HepG2 (cell line): Measurements from ENCODE around the gene PTPDC1. TPM values are rescaled to one million over a fixed set of nuclear protein-coding genes. Genes with fewer than 3 reads are reported as not detected.

Experiments used
- ATAC-seq: fragments of 200-7000 bp; cut with Tn5 transposase; 3 replicates; pipeline ENCODE4 v1.9.1; 2020; ENCODE audit warnings: mild to moderate bottlenecking, moderate library complexity
- BruUV-seq: library from RNA; stranded (reverse); fragments of 400-500 nt; replicated peaks from 2 replicates; lab custom pipeline; 2021; lab: Mats Ljungman, UMichigan
- CTCF ChIA-PET: fragments of 300-600 bp; formaldehyde crosslinking; extraction: SDS; loops from one replicate; lab custom pipeline; 2021; ENCODE audit warnings: low total read pairs, inconsistent platforms, low intra/inter-chr PET ratio; lab: Yijun Ruan, JAX
- POLR2A ChIA-PET: fragments of 350-600 bp; sonication (Branson Sonifier 250); formaldehyde crosslinking; loops from one replicate; lab custom pipeline; 2020; ENCODE audit warnings: antibody characterized with exemption, inconsistent platforms; lab: Yijun Ruan, JAX
- DNase-seq: peaks from one replicate; pipeline ENCODE4 v3.0.0-alpha.2; 2015; ENCODE audit warnings: low spot score
- FAIRE-seq: peaks from 3 replicates; lab custom pipeline; 2011; peaks lifted over from hg19 to GRCh38; lab: Jason Lieb, UNC
- H2AFZ ChIP-seq: one replicate; pipeline ENCODE4 v1.6.1; 2011; ENCODE audit warnings: low read length, inconsistent platforms
- H3K27ac ChIP-seq: fragments of 300-600 bp; 3 replicates; pipeline ENCODE4 v1.8.0; 2011; ENCODE audit warnings: mixed run types, mild to moderate bottlenecking, mixed read lengths, low read length, inconsistent platforms; ENCODE audit not compliant: insufficient read depth; ENCODE audit errors: extremely low read length
- H3K27me3 ChIP-seq, 2 experiments: fragments of 200-600 bp in 1 of 2; 2 replicates in 1 of 2; 3 replicates in 1 of 2; pipeline versions ENCODE4 v1.6.0 to v1.8.0; 2011; ENCODE audit warnings: low read length in 2 of 2, mild to moderate bottlenecking in 2 of 2, moderate library complexity in 2 of 2, inconsistent platforms in 1 of 2; ENCODE audit not compliant: insufficient read depth in 2 of 2, control insufficient read depth in 1 of 2
- H3K36me3 ChIP-seq, 2 experiments: fragments of 200-600 bp in 1 of 2; replicated peaks in 1 of 2; 2 replicates in 1 of 2; 3 replicates in 1 of 2; pipeline versions ENCODE4 v1.5.1 to v1.8.0; 2011; ENCODE audit warnings: low read length in 2 of 2, inconsistent platforms in 1 of 2; ENCODE audit not compliant: insufficient read depth in 2 of 2, control insufficient read depth in 1 of 2
- H3K4me1 ChIP-seq: 2 replicates; pipeline ENCODE4 v1.5.1; 2012; ENCODE audit warnings: low read length, inconsistent platforms; ENCODE audit not compliant: insufficient read depth
- H3K4me2 ChIP-seq: 2 replicates; pipeline ENCODE4 v1.6.0; 2011; ENCODE audit warnings: low read depth, low read length, inconsistent platforms
- H3K4me3 ChIP-seq, 3 experiments: fragments of 200-600 bp in 1 of 3; sonication (generic), shearing (Covaris generic) in 1 of 3; replicated peaks in 1 of 3; 2 replicates each; pipeline ENCODE4 v1.5.1; 2011 to 2016; ENCODE audit warnings: low read length in 3 of 3, inconsistent platforms in 2 of 3, low read depth in 2 of 3, mild to moderate bottlenecking in 2 of 3, control low read depth in 1 of 3, mixed read lengths in 1 of 3; ENCODE audit not compliant: insufficient read depth in 1 of 3
- H3K79me2 ChIP-seq: one replicate; pipeline ENCODE4 v1.6.1; 2011; ENCODE audit warnings: low read length, inconsistent platforms; ENCODE audit not compliant: insufficient read depth
- H3K9ac ChIP-seq: 2 replicates; pipeline ENCODE4 v1.6.0; 2011; ENCODE audit warnings: mild to moderate bottlenecking, low read depth, low read length, inconsistent platforms; ENCODE audit not compliant: insufficient read depth
- H3K9me3 ChIP-seq: 2 replicates; pipeline ENCODE4 v1.5.1; 2012; ENCODE audit warnings: mild to moderate bottlenecking, low read length
- H4K20me1 ChIP-seq: 2 replicates; pipeline ENCODE4 v1.6.0; 2011; ENCODE audit warnings: inconsistent platforms, mild to moderate bottlenecking, low read length, moderate library complexity; ENCODE audit not compliant: insufficient read depth
- BRCA1 ChIP-seq: sonication (generic); formaldehyde crosslinking; IDR thresholded peaks from 2 replicates; pipeline ENCODE4 v1.4.0; 2020; ENCODE audit warnings: missing genetic modification reagents
- CCDC6 ChIP-seq: sonication (generic); formaldehyde crosslinking; IDR thresholded peaks from 2 replicates; pipeline ENCODE4 v1.8.1; 2022; ENCODE audit warnings: mild to moderate bottlenecking, missing genetic modification reagents, moderate library complexity
- FOSL2 ChIP-seq: sonication (generic); formaldehyde crosslinking; IDR thresholded peaks from 2 replicates; pipeline ENCODE4 v1.4.0; 2020; ENCODE audit warnings: missing genetic modification reagents
- GABPA ChIP-seq, 2 experiments: IDR thresholded peaks; 2 replicates each; pipeline ENCODE4 v1.6.1; 2011 to 2016; ENCODE audit warnings: low read depth in 2 of 2, low read length in 1 of 2, missing biosample characterization in 1 of 2, missing genetic modification characterization in 1 of 2
- HCFC1 ChIP-seq: fragments of 150-350 bp; IDR thresholded peaks from 2 replicates; pipeline ENCODE4 v1.6.1; 2014; ENCODE audit warnings: low read depth, low read length
- JARID2 ChIP-seq: sonication (generic); formaldehyde crosslinking; IDR thresholded peaks from 2 replicates; pipeline ENCODE4 v1.8.1; 2023; ENCODE audit warnings: missing genetic modification reagents, inconsistent platforms; ENCODE audit not compliant: insufficient replicate concordance
- KDM1A ChIP-seq: IDR thresholded peaks from 2 replicates; pipeline ENCODE4 v1.6.1; 2016; ENCODE audit warnings: missing compliant biosample characterization
- NR2F6 ChIP-seq, 2 experiments: IDR thresholded peaks; 2 replicates each; pipeline ENCODE4 v1.6.1; 2016; ENCODE audit warnings: antibody characterized with exemption in 1 of 2, mild to moderate bottlenecking in 1 of 2
- ONECUT2 ChIP-seq: sonication (generic); formaldehyde crosslinking; IDR thresholded peaks from 2 replicates; pipeline ENCODE4 v1.4.0; 2020; ENCODE audit warnings: missing genetic modification reagents
- SMYD3 ChIP-seq: sonication (generic); formaldehyde crosslinking; IDR thresholded peaks from 2 replicates; pipeline ENCODE4 v1.8.1; 2023; ENCODE audit warnings: mild to moderate bottlenecking, missing genetic modification reagents
- SOX5 ChIP-seq: IDR thresholded peaks from 2 replicates; pipeline ENCODE4 v1.6.1; 2016; ENCODE audit warnings: borderline replicate concordance
- SRY ChIP-seq: sonication (generic); formaldehyde crosslinking; IDR thresholded peaks from 2 replicates; pipeline ENCODE4 v1.8.0; 2022; ENCODE audit warnings: mild to moderate bottlenecking, missing genetic modification reagents
- TBX3 ChIP-seq: fragments of 450-650 bp; IDR thresholded peaks from 2 replicates; pipeline ENCODE4 v1.6.1; 2017; ENCODE audit warnings: antibody characterized with exemption, mild to moderate bottlenecking, inconsistent platforms, borderline replicate concordance
- ZNF326 ChIP-seq: sonication (generic); formaldehyde crosslinking; IDR thresholded peaks from 2 replicates; pipeline ENCODE4 v1.4.0; 2020; ENCODE audit warnings: missing genetic modification reagents, borderline replicate concordance
- ZNF619 ChIP-seq: sonication (generic); formaldehyde crosslinking; IDR thresholded peaks from 2 replicates; pipeline ENCODE4 v1.4.0; 2020; ENCODE audit warnings: mild to moderate bottlenecking, missing genetic modification reagents
- WGBS: methylation state at CpG from one replicate; pipeline ENCODE4 v1.1.6; 2017; ENCODE audit warnings: low lambda C conversion rate; 5-methylcytosine and 5-hydroxymethylcytosine counted together
- in situ Hi-C: cut with HindIII; loops from 2 replicates; pipeline ENCODE4 v1.10.0; 2017; ENCODE audit warnings: low pct_unique_long_range_greater_than_20kb; ENCODE audit not compliant: extremely low pct_ligation_motif_present
- intact Hi-C: fragments of 100-400 bp; cut with micrococcal nuclease; formaldehyde crosslinking; loops from one replicate; pipeline ENCODE4 v1.10.0; 2022; ENCODE audit not compliant: unreplicated experiment
- polyA plus RNA-seq, 8 experiments: library from polyadenylated mRNA; depleted of rRNA in 3 of 8; stranded (reverse) in 7 of 8; unstranded in 1 of 8; fragments of >200 nt; fragmentation: Illumina TruSeq in 4 of 8; extraction: Trizol in 4 of 8; gene quantifications; 2 replicates each; pipeline versions ENCODE4 v1.2.1 to v1.2.3, GENCODE V29; 2011 to 2016; ENCODE audit warnings: low read depth in 4 of 8, missing spikeins in 1 of 8, mixed read lengths in 1 of 8; ENCODE audit not compliant: insufficient read depth in 1 of 8
- total RNA-seq, 5 experiments: library from RNA; depleted of rRNA; stranded (reverse); fragments of >200 nt; fragmentation: Illumina TruSeq; extraction: Trizol; gene quantifications; 2 replicates each; pipeline ENCODE4 v1.2.3, GENCODE V29; 2016; ENCODE audit warnings: low read depth in 1 of 5
- TF ChIP-seq, protein P1 (sequence below): sonication (generic); formaldehyde crosslinking; IDR thresholded peaks from 2 replicates; pipeline ENCODE4 v1.5.0; 2020; ENCODE audit warnings: mild to moderate bottlenecking, missing genetic modification reagents, borderline replicate concordance
- TF ChIP-seq, protein P2 (sequence below): IDR thresholded peaks from 2 replicates; pipeline ENCODE4 v1.6.1; 2016; ENCODE audit warnings: missing compliant biosample characterization, missing genetic modification reagents, borderline replicate concordance
- TF ChIP-seq, protein P3 (sequence below), 2 experiments: sonication (generic) in 1 of 2; formaldehyde crosslinking in 1 of 2; IDR thresholded peaks; 2 replicates each; pipeline versions ENCODE4 v1.4.0 to v1.6.1; 2018 to 2020; ENCODE audit warnings: missing genetic modification reagents in 2 of 2, borderline replicate concordance in 1 of 2, low read depth in 1 of 2, mild to moderate bottlenecking in 1 of 2, missing biosample characterization in 1 of 2
- TF ChIP-seq, protein P4 (sequence below): sonication (generic); formaldehyde crosslinking; IDR thresholded peaks from 2 replicates; pipeline ENCODE4 v1.8.1; 2023; ENCODE audit warnings: mild to moderate bottlenecking, missing genetic modification reagents, borderline replicate concordance

PTPDC1 gene
- total and polyA plus RNA-seq, 2 of the 13 experiments (the other 11 are each of a cell fraction or from before 2014, with no cell fraction given) = 6.1 to 8.6 TPM

DNA sequence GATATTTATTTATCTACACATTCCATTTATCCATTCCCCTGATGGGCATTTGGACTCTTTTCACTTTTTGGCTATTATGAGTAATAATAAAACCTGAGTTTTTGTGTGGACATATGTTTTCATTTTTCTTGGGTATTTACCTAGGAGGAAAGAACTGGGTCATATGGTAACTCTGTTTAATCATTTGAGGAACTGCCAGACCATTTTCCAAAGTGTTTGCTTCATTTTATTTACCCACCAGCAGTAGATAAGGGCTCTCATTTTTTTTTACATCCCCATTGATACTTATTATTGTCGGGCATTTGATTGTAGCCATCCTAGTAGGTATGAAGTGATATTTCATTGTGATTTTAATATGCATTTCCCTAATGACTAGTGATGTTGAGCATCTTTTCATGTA lies 7.7 kb upstream of the PTPDC1 start:
- DNase-seq (no peak), ATAC-seq (no peak), FAIRE-seq (no peak)
- Histone ChIP-seq H3K4me1 (peaks cover 8% of the 10 kb centered on the region), H3K36me3 (no peaks in the 10 kb centered on the region; a peak in 1 of 5 replicates), H3K27me3 (no peaks in the 10 kb centered on the region), H2AFZ (no peak overlapping the region), H3K4me3 (no peak overlapping the region), H3K27ac (no peak overlapping the region), H4K20me1 (no peaks in the 10 kb centered on the region), H3K9ac (no peak overlapping the region), H3K9me3 (no peaks in the 10 kb centered on the region), H3K4me2 (no peak overlapping the region), H3K79me2 (no peaks in the 10 kb centered on the region)
- intact Hi-C loops (no loop called here), in situ Hi-C loops (no loop called here)
- POLR2A ChIA-PET = no interaction called here
- TF ChIP-seq, protein P1, sequence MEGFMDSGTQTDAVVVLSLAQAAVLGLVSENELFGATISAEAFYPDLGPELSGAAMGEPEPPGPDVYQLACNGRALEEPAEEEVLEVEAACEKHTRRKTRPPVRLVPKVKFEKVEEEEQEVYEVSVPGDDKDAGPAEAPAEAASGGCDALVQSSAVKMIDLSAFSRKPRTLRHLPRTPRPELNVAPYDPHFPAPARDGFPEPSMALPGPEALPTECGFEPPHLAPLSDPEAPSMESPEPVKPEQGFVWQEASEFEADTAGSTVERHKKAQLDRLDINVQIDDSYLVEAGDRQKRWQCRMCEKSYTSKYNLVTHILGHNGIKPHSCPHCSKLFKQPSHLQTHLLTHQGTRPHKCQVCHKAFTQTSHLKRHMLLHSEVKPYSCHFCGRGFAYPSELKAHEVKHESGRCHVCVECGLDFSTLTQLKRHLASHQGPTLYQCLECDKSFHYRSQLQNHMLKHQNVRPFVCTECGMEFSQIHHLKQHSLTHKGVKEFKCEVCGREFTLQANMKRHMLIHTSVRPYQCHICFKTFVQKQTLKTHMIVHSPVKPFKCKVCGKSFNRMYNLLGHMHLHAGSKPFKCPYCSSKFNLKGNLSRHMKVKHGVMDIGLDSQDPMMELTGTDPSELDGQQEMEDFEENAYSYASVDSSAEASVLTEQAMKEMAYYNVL = no peak
- no peak for TF ChIP-seq SRY (CRISPR knock-in tag)
- TF ChIP-seq ZNF326 (CRISPR knock-in tag) = no peak
- TF ChIP-seq ONECUT2 (CRISPR knock-in tag) = no peak
- TF ChIP-seq SOX5 (CRISPR knock-in tag) = no peak
- TF ChIP-seq GABPA (IDR thresholded peaks at IDR 0.05; ENCODE audit: low read depth, low read length) = no peak
- TF ChIP-seq GABPA (CRISPR knock-in tag; IDR thresholded peaks at IDR 0.05; ENCODE audit: low read depth) = no peak
- no peak for TF ChIP-seq FOSL2
- no peak for TF ChIP-seq TBX3
- TF ChIP-seq BRCA1 (CRISPR knock-in tag) = no peak
- TF ChIP-seq, protein P2, sequence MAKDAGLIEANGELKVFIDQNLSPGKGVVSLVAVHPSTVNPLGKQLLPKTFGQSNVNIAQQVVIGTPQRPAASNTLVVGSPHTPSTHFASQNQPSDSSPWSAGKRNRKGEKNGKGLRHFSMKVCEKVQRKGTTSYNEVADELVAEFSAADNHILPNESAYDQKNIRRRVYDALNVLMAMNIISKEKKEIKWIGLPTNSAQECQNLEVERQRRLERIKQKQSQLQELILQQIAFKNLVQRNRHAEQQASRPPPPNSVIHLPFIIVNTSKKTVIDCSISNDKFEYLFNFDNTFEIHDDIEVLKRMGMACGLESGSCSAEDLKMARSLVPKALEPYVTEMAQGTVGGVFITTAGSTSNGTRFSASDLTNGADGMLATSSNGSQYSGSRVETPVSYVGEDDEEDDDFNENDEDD (CRISPR knock-in tag) = no peak
- no peak for TF ChIP-seq SMYD3
- TF ChIP-seq, protein P3, sequence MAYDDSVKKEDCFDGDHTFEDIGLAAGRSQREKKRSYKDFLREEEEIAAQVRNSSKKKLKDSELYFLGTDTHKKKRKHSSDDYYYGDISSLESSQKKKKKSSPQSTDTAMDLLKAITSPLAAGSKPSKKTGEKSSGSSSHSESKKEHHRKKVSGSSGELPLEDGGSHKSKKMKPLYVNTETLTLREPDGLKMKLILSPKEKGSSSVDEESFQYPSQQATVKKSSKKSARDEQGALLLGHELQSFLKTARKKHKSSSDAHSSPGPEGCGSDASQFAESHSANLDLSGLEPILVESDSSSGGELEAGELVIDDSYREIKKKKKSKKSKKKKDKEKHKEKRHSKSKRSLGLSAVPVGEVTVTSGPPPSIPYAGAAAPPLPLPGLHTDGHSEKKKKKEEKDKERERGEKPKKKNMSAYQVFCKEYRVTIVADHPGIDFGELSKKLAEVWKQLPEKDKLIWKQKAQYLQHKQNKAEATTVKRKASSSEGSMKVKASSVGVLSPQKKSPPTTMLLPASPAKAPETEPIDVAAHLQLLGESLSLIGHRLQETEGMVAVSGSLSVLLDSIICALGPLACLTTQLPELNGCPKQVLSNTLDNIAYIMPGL (CRISPR knock-in tag; IDR thresholded peaks at IDR 0.05; ENCODE audit: borderline replicate concordance in 1 of 2, low read depth in 1 of 2) = no peak
- TF ChIP-seq HCFC1 = no peak
- no peak for TF ChIP-seq NR2F6 (IDR thresholded peaks at IDR 0.05)
- no peak for TF ChIP-seq NR2F6 (CRISPR knock-in tag; IDR thresholded peaks at IDR 0.05)
- TF ChIP-seq, protein P4, sequence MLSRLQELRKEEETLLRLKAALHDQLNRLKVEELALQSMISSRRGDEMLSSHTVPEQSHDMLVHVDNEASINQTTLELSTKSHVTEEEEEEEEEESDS (CRISPR knock-in tag) = no peak
- no peak for TF ChIP-seq ZNF619
- no peak for TF ChIP-seq CCDC6 (CRISPR knock-in tag)
- no peak for TF ChIP-seq JARID2 (CRISPR knock-in tag)
- no peak for TF ChIP-seq KDM1A
- 98% methylated on average over 1 of the region's 1 CpG for WGBS
- CTCF ChIA-PET = no interaction called here
- BruUV-seq = no TSS peak
